Erythroblast (primary cell): ENCODE results near the gene NEU2.

ENCODE experiments used
- GATA1 ChIP-seq: IDR thresholded peaks from 2 replicates; pipeline ENCODE4 v1.6.1; 2011; ENCODE audit warnings: low read depth, mild to moderate bottlenecking, control low read depth, low read length, moderate library complexity
- POLR2A ChIP-seq: IDR thresholded peaks from 2 replicates; pipeline ENCODE4 v1.6.1; 2011; ENCODE audit warnings: mild to moderate bottlenecking, low read length

DNA sequence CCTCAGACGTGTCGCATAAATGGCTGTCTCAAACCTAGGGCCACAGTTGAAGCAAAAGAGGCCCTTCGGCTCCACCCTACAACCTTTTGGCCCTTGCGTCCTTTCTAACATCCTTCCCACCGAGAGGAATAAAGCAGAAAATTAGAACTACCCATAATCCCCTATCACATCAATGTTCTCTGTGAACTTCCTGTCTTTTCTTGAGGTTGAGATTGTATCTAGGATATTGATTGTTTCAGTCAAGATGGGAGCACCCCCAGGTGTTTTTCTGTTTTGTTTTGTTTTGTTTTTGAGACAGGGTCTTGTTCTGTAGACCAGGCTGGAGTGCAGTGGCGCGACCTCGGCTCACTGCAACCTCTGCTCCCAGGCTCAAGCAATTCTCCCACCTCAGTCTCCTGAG is 51.3 kb downstream of the NEU2 start:
- TF ChIP-seq POLR2A (no peak), GATA1 (no peak)
